Activated CD4-positive, alpha-beta T cell treated with anti-CD3 and anti-CD28 coated beads, Interleukin-10, Interleukin-2, amounts not matched to agents 100 ng/mL and 50 ng/mL, durations not matched to agents 16 hours and 8 hours (primary cell): ENCODE data around the gene BCL3.

Experiments
- DNase-seq: peaks from one replicate; pipeline ENCODE4 v3.0.0-alpha.2; 2020

BCL3 gene

DNA sequence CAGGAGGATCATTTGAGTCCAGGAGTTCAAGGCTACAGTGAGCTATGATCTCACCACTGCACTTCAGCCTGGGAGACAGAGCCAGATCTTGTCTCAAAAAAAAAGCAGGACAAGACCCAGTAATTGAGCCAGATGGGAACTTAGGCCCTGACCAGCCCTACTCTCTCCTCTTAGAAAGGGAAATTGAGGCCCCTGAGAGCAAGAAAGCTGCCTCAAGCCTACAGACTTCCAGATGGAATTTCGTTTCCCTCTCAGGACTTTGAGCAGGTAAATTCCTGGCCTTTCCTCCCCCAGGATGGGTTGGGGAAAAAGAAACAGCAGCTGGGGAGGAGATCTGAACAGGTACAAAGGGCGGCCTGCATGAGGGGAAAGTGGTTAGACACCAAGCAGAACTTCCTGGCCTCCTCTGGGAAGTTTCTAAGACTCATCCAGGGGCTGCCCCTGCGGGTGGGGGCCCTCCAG is 3.6 kb upstream of the BCL3 start:
- DNase-seq: no peak

DNA sequence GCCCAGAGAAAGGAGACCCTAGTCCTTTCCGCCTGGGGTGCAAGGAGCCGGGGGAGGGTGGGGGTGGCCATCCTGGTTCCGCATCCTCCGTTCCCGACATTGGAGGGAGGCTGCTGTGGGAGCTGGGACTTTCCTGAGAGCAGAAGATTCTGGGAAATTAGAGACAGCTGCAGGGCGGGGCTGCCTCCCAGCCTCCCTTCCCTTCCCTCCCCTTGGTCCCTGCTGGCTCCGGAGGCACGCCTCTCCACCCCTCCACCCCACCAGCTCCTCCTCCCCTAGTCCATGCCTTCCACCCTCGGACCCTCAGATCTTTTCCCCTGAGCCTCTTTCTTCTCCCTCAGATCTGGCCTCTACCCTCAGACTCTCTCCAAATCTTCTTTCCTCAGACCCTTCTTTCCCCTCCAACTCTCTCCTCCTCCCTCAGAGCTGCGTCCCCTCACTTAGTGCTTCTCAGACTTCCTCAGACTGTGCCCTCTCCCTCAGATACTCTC is 3.1 kb upstream of the BCL3 start:
- DNase-seq: no peak

DNA sequence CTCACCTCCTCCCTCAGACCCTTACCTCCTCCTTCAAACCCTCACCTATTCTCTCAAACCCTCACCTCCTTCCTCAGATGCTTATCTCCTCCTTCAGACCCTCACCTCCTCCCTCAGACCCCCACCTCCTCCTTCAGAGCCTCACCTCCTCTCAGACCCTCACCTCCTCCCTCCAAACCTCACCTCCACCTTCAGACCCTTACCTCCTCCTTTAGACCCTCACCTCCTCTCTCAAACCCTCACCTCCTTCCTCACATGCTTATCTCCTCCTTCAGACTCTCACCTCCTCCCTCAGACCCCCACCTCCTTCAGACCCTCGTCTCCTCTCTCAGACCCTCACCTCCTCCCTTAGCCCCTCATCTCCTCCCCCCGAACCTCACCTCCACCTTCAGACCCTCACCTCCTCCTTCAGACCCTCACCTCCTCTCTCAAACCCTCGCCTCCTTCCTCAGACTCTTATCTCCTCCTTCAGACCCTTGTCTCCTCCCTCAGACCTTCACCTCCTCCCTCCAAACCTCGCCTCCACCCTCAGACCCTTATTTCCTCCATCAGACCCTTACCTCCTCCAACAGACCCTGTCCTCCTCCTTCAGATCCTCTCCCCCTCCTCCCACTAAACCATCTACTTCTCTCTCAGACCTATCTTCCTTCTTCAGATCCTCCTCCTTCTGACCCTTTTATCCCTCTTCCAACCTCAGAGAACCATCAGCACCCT is 2.5 kb upstream of the BCL3 start:
- DNase-seq: no peak

DNA sequence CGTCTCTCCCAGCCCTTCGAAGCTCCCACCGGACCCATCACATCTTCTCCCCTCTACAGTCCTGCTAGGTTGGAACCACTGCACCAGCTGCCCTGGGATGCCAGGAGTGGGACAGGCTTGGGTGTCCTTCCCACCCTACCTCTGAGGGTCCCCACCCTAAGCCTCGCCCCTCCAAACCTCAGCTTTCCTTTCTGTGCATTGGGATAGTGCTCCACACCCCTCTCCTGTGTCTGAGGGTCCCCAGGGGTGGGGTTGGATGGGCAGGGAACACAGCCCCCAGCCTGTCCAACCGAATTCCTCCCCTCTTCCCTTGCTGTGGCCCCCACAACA is 1.9 kb upstream of the BCL3 start:
- DNase-seq: no peak

DNA sequence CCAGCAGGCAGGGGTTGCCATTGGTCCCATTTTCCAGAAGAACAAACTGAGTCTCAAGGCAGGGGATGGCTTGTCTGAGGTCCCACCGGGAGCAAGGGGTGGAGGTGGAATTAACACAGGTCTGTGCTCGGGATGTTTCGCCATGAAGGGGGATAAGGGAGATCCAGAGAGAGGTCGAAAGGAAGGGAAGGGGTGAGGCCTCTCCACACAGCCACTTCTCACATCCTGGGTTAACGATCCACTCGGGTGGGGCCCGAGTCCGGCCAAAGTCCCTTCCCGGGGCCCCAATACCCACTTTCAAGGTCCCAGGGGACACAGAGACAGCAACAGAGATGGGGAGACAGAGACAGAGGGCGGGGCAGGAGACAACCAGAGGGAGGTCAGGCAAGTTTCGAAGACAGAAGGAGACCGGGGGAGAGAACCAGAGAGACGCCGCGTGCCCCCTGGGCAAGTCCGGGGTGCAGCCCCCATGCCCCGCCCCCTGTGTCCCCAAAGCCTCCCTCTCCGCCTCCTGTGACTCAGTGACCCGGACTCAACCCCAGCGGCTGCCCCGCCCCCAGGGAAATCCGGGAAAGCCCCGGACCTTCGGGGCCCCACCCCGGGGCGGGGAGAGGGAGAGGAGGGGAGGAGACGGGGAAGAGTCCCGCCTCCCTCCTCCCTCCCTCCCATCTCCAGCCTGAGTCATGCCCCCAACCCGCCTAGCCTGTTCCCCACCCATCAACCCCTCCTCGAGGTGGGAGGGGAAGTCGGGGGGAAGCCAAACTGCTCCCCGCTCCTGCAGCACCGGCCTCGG is 1.4 kb upstream of the BCL3 start:
- peak; percentile 96 for DNase-seq

- DNase-seq: no peak
Measured at GRCh38 chr19:44747739-44748425, 626 bp upstream of the BCL3 start.

- no peak for DNase-seq
Measured at GRCh38 chr19:44749292-44749691, 784 bp downstream of the BCL3 start.

- DNase-seq: no peak
Measured at GRCh38 chr19:44749994-44750393, 1.5 kb downstream of the BCL3 start.

GRCh38 chr19:44752123-44752815 is 3.8 kb downstream of the BCL3 start:
- peak; percentile 29 for DNase-seq

DNA sequence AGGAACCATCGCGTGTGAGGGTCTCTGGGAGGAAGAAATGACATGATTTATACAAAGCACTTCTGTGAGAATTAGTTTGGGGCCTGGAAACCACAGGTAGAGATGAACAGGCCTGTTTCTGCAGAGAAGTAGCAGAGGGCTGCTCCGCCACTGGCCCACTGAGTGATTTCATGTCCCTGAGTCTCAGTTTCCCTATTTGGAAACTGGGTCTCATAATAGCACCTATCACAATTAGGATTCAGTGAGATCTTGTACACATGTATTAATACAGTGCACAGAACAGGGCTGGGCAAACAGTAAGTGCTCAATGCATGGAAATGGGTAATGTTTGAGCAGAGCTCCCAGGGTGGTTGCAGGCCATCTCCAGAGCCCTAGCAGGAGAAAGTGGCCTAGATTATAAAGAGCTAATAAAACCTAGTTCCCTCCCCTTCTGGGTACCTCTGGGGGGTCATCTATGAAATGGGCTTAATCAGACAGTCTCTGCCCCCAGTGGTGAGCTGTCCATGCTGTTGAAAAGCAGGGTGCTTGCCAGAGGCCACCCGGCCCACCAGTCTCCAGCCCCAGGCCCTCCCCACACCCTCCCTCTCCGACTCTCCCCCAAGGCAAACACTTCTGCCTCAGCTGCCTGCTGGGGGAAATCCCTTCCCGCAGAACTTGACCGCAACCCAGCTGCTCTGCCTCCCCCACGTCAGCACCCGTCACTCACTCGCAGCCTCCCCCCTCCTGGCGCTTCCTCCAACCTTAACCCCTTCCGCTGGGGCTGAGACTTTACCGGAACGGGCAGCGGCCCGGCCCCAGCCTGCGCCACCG is 4.5 kb downstream of the BCL3 start:
- peak; percentile 98 for DNase-seq

- no peak for DNase-seq
Measured at GRCh38 chr19:44753626-44753931, 5.1 kb downstream of the BCL3 start.

GRCh38 chr19:44753932-44754749 is 5.6 kb downstream of the BCL3 start:
- peak; percentile 94 for DNase-seq

DNA sequence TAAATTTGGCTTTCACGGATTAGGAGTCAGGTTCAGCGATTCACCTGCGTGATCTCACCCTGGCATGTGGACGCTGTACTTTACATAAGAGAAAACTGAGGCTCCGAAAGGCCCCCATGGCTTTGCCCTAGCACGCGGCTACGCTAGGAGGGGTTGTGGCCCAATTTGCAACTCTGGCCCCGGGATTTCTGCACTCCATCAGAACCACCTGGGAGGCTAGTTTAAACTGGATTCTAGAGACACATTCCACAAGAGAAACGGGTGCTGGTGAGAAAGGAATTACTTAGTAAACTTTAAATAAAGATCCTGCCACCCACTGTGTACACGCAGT is 6.2 kb downstream of the BCL3 start:
- DNase-seq: no peak

DNA sequence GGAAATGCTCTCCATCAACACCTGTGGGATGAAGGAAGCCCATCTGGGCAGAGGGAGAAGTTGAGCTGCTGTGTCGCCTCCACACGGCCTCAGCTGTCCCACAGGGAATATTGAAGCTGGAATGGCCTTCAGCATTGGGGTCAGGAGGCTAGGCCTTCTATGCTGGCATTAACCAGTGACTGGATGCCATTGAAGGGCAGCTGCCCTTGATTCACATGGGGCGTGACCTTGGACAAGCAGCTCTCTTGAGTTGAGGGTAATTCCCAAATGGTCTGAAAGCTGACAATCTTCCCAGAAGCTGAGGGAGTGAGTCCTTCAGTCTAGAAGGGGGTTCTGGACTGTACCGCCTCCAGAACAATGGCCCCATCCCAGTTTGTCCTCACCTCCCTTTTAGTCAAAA is 6.7 kb downstream of the BCL3 start:
- DNase-seq: no peak

- DNase-seq: no peak
Measured at GRCh38 chr19:44756089-44756562, 7.6 kb downstream of the BCL3 start.

DNA sequence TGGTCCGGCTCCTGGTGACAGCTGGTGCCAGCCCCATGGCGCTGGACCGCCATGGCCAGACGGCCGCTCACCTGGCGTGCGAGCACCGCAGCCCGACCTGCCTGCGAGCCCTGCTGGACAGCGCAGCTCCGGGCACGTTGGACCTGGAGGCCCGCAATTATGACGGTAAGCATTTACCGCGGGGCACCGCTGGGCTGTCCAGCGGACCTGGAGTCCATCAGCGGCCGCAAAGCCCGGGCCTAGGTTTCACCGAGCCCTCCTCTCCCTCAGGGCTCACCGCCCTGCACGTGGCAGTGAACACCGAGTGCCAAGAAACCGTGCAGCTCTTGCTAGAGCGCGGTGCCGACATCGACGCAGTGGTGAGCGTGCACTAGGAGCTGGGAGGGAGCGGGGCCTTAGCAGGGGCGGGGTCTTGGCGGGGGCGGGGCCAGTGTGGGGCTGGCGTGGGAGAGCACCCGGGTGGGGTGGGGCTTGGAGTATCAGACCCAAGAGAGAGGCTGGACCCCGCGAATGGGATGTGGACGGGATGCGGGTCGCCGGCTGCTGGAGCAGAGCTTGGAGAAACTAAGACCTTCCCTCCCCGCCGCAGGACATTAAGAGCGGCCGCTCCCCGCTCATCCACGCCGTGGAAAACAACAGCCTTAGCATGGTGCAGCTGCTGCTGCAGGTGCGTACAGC is 8.7 kb downstream of the BCL3 start:
- no peak for DNase-seq

- no peak for DNase-seq
Measured at GRCh38 chr19:44757735-44758505, 9.4 kb downstream of the BCL3 start.

DNA sequence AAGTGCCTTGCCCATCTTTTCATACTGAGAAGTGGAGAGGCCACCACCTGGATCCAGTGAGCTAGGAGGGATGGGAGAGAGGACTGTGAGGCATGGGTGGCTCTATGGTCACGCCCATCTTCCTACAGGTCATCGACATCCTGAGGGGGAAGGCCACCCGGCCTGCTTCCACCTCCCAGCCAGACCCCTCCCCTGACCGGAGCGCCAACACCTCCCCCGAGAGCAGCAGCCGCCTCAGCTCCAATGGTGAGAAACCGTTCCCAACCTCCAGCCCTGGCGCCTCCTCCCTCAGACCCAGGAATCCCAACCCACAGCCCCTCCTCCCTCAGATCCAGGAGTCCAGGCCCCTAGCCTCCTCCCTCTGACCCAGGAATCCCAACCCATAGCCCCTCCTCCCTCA is 10.1 kb downstream of the BCL3 start:
- no peak for DNase-seq

GRCh38 chr19:44759083-44759804 is 10.7 kb downstream of the BCL3 start:
- no peak for DNase-seq
